LoVo (cell line): ENCODE data around the gene SNRNP25.
"Not testable (repeated sequence)": the region's sequence is repeated elsewhere in the genome, so short reads cannot be mapped to it uniquely, and the experiment has no call there.

Experiments used
- DNase-seq: peaks from one replicate; pipeline ENCODE4 v3.0.0-alpha.2; 2016; ENCODE audit warnings: low spot score

SNRNP25 gene

DNA sequence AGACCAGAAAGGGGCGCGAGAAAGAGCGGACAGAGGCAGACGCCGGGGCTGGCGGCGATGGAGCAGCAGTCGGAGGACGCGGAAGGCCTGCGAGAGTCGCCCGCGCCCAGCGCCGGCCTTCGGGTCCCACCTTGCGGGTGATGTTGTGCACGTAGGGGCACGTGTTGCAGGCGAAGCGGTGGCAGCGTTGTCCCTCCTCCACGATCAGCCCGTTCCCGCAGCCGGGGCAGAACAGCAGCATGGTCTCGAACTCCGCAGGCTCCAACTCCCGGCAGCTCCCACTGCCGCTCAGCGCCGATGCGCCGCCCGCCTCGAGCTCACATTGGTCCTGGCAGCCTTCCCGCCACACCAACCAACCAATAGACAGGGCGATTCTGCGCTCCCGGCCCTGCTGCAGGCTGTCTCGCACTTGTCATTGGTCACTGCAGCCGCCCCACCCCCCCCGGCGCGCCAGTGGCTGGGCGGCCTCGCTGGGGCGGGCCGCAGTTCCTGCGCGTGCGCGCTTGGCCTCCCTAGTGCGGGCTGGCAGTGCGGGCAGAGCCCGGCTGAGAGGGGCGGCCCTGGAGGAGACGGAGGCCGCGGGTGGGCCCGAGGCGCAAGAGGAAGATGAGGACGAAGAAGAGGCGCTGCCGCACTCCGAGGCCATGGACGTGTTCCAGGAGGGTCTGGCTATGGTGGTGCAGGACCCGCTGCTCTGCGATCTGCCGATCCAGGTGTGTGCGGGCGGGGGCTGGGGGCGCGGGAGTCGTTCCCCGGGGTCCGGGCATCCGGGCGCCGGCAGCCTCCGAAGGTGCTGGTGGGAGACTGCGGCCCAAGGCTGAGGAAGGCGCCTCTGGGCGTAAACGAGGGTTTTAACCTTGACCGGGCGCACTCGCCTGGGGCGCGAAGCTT is at the start of gene SNRNP25, which contains the start of gene POLR3K:
Gene SNRNP25 (plus strand): TSS at position 483 of the 891 bp plus-strand sequence. CDS start 189 bp downstream, at position 672.
Gene POLR3K (minus strand): TSS at position 263 of the 891 bp plus-strand sequence. CDS start 22 bp downstream, at position 241.
- peak; percentile 98 for DNase-seq

DNA sequence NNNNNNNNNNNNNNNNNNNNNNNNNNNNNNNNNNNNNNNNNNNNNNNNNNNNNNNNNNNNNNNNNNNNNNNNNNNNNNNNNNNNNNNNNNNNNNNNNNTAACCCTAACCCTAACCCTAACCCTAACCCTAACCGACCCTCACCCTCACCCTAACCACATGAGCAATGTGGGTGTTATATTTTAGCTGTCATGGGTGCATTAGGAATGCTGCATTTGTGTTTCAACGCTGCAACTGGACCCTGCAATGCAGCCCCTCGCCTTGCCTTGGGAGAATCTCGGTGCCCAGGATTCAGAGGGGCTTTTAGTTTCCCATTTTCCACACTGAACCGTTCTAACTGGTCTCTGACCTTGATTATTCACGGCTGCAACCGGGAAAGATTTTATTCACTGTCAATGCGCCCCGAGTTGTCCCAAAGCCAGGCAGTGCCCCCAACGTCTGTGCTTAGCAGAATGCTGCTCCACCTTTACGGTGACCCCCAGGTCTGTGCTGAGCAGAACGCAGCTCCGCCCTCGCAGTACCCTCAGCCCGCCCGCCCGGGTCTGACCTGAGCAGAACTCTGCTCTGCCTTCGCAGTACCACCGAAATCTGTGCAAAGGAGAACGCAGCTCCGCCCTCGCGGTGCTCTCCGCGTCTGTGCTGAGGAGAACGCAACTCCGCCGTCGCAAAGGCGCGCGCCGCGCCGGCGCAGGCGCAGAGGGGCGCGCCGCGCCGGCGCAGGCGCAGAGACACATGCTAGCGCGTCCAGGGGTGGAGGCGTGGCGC is 43.5 kb upstream of the SNRNP25 start:
- DNase-seq, result no peak

DNA sequence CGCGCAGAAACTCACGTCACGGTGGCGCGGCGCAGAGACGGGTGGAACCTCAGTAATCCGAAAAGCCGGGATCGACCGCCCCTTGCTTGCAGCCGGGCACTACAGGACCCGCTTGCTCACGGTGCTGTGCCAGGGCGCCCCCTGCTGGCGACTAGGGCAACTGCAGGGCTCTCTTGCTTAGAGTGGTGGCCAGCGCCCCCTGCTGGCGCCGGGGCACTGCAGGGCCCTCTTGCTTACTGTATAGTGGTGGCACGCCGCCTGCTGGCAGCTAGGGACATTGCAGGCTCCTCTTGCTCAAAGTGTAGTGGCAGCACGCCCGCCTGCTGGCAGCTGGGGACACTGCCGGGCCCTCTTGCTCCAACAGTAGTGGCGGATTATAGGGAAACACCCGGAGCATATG is 42.9 kb upstream of the SNRNP25 start:
- DNase-seq, result not testable (repeated sequence)

- not testable (repeated sequence) for DNase-seq
Observed at GRCh38 chr16:17062-17765, 36.4 kb upstream of the SNRNP25 start.

- not testable (repeated sequence) for DNase-seq
Observed at GRCh38 chr16:20886-21285, 32.7 kb upstream of the SNRNP25 start.

- DNase-seq, result not testable (repeated sequence)
Observed at GRCh38 chr16:24151-24550, 29.5 kb upstream of the SNRNP25 start.

DNA sequence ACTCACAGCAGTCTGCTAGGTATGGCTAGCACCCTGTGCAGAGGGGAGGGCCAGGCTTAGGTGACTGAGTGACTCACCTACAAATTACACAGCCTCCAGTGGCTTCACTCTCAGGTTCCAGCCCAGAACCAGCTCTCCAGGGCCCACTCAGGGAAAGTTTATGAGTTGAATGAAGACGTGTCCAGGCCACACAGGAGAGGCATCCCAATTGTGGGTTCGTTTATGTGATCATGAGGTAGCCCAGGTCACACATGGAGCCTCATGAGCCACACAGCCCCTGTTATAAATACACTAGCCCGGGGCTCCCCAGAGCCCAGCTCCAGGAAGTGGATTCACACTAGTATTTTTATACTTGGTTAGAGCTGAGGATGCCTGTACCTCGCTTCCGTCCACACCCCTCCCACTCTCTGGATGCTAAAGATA is 27.7 kb upstream of the SNRNP25 start:
- not testable (repeated sequence) for DNase-seq

DNA sequence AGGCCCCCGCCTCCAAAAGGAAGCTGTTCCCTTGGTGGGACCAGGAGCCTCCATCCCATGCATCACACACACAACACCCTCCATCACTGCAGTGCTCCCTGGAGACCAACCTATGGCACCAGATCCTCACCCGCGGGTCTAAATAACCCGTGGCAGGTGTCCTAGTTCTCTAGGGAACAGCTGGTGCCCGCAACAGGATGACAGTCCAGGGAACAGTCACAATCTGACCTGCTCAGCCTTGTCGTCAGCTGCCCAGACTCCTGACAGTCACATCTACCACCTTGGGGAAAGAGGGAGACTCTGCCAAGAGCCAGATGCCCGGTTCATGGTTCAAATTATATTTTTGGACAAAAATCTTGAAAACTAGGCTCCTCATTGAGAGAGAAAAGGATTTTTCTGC is 23.0 kb upstream of the SNRNP25 start:
- DNase-seq, result not testable (repeated sequence)

- not testable (repeated sequence) for DNase-seq
Observed at GRCh38 chr16:33154-33876, 20.3 kb upstream of the SNRNP25 start.

DNA sequence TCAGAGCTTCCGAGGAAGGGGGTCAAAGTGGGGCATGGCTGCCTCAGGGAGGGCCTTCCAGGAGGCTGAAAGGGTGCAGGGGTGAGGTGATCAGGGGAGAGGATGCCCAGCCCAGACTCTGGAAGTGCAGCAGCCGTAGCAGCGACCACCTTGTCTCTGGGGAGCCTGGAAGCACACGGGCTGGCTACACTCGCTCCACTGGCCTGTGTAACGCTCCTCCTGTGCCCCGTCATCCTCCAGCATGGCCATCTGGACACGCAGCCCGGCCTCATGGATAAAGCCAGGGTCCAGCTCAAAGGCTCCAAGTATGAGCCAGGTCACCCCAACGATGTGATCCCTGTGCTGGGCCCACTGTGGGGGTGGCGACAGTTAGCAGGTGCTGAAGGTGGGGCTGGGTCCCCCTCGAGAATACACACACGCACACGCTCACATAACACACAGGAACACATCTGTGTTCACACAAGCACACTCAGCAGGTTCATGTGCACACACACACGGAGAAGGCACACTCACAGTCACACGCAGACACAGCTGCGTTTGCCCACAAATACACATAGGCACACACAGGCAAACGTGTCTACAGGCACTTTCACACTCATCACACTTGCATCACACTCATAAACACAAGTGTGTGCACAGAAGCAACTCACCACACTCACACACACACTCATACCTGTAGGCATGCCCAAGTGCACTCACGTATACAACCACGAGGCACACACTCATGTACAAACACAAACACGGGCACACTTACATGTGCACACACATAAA is 19.6 kb upstream of the SNRNP25 start:
- no peak for DNase-seq

DNA sequence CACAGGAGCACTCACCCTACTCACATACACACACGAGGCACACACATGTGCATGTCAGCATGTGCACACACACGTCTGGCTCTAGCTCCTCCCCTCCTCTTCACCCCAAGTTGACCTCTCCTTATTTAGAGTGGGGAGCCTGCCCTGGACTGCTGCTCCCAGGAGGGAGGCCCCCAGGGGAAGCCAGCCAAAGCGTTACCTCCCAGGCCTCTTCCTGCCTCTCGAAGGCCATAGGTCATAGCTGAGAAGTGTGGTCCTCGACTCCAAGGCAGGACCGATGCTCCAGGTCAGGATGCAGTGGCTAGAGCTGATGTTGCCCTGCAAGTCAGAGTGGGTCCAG is 19.0 kb upstream of the SNRNP25 start:
- no peak for DNase-seq

DNA sequence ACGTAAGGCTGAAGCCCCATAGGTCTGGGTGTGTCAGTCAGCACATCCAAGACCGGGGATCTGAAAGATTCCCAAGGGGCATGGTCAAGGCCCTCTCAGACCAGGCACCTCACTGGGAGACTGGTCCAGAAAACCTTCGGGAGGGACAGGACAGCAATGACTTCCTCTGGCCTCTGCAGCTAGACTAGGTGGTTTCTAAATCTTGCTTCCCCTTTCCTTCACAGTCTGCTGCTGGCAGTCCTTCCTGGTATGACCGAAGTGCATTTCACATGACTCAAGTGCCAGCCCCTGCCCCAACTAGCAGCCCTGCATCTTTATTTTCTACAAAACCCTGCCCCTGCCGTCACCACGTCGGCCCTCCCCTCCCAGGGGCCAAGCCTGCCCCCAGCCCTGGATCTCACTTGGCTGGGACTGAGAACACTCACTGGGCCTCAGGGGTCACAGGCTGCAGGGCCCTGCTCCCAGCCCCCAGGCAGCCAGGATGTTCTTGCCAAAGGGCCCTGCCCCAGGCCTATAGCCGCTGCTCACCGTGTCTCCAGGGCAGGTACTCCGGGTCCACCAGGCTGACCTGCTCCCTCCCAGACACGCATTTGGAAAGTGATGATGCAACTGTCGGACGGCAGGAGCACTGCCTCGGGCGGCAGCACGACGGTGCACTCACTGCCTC is 18.5 kb upstream of the SNRNP25 start:
- DNase-seq, result no peak

GRCh38 chr16:35678-36305 is 17.8 kb upstream of the SNRNP25 start:
- DNase-seq, result no peak

GRCh38 chr16:36336-36984 is 17.2 kb upstream of the SNRNP25 start:
- no peak for DNase-seq

DNA sequence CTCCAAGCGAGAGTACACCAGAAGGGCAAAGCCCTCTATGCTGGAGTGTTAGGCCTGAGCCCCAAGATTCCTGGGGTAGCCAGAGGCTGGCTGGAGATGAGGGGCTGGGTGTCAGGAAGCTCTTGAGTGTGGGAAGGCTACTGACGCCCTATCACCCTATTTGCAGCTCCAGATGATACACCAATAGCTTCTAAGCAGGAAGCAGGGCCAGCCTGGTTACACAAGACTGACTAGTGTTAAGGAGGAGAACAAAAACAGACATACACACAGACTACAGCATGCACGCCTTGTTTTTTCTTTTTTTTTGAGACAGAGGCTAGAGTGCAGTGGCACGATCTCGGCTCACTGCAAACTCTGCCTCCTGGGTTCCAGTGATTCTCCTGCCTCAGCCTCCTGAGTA is 16.1 kb upstream of the SNRNP25 start:
- no peak for DNase-seq

GRCh38 chr16:38206-38605 is 15.4 kb upstream of the SNRNP25 start:
- DNase-seq, result not testable (repeated sequence)

GRCh38 chr16:38941-39892 is 14.4 kb upstream of the SNRNP25 start:
- DNase-seq, result peak; percentile 17

DNA sequence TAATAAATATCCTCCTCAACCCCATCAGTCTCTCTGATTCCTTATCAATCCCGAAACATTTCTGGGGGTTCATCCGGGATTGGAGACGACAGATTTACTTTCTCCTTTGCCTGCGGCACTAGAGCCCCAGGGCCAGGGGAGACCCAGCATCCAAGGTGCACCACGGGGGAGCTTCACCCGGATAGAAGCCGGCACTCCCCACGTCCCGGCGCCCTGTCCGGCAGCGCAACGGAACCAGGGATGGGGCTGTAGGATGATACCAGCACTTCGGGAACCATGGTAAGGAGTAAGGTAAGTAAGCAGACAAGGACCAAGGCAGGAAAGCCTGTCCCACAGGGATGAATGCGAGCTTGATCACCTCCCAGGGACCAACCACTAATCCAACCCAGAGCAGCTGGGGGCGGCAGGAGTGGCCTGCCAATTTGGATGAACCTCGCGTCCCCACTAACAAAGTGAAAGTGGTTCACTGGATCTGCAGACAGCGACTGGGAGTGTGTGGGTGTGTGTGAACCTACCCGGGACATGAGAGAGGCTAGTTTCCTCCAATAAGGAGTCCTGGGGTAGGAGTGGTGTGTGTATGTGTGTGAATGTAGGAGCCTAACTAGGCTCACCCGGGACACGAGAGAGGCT is 12.1 kb upstream of the SNRNP25 start:
- no peak for DNase-seq
